Measurements from ENCODE around the gene LCN15.

DNA sequence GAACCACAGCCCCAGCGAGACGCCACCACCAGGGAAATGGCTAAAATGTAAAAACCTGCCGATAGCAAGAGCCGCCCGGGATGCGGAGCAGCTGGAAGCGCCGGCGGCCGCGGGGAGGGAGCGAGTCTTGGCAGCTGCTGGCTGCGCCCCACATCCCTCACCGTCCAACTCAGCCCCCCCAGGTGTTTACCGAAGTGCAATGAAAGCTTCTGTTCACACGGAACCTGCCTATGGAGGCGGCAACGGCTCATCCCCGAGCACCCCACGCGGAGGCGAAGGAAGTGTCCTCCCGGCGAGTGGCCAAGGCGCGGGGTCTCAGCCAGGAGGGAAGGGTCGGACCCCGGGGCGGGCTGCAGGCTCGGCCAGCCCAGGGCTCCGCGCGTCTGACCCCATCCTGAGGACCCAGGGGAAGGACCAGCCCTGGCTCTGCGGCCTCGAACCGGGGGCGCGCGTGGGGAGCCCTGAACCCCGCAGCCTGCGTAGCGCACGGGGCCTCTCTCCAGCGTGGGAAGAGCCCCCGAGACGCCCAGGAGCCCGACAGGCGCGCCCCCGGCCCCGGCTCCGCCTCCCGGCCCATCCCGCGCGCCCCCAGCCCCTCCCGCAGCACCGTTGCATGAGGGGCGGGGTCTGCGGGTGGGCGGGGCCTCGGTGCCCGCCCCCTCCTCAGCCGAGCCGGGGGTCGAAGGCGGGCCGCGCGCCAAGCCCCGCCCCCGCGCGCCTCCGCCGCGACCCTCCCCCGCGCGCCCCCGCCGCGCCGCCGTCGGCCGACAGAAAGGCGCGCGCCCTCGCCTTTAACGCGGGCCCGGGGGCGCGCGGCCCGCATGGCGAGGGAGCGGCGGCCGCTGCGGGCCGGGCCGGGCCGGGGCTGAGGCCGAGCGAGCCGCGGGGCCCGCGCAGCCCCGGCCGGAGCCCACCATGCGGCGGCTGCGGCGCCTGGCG lies 52.3 kb downstream of the LCN15 start, which contains the start of gene DIPK1B:
- TF ChIP-seq, protein P1, sequence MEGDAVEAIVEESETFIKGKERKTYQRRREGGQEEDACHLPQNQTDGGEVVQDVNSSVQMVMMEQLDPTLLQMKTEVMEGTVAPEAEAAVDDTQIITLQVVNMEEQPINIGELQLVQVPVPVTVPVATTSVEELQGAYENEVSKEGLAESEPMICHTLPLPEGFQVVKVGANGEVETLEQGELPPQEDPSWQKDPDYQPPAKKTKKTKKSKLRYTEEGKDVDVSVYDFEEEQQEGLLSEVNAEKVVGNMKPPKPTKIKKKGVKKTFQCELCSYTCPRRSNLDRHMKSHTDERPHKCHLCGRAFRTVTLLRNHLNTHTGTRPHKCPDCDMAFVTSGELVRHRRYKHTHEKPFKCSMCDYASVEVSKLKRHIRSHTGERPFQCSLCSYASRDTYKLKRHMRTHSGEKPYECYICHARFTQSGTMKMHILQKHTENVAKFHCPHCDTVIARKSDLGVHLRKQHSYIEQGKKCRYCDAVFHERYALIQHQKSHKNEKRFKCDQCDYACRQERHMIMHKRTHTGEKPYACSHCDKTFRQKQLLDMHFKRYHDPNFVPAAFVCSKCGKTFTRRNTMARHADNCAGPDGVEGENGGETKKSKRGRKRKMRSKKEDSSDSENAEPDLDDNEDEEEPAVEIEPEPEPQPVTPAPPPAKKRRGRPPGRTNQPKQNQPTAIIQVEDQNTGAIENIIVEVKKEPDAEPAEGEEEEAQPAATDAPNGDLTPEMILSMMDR (IDR thresholded peaks at IDR 0.05) = no peak
- no peak for TF ChIP-seq POLR2A (IDR thresholded peaks at IDR 0.05)

Data from heart left ventricle (tissue), 13 donors.